Suprapubic skin (tissue), 4 donors: Measurements from ENCODE around the gene PRDM12. TPM values are rescaled to one million over a fixed set of nuclear protein-coding genes. Genes with fewer than 3 reads are reported as not detected.

Experiments used
- DNase-seq, 2 donors: peaks; one replicate each; pipeline ENCODE4 v3.0.0-alpha.2; 2019; ENCODE audit warnings: low spot score in 2 of 2
- H3K27ac ChIP-seq: fragments of 200-600 bp; sonication (generic); one replicate; pipeline ENCODE4 v1.5.1; 2019
- H3K27me3 ChIP-seq: fragments of 200-600 bp; sonication (generic); one replicate; pipeline ENCODE4 v1.5.1; 2019
- H3K36me3 ChIP-seq: fragments of 200-600 bp; sonication (generic); one replicate; pipeline ENCODE4 v1.5.1; 2019
- H3K4me1 ChIP-seq: fragments of 200-600 bp; sonication (generic); one replicate; pipeline ENCODE4 v1.5.1; 2019
- H3K4me3 ChIP-seq: fragments of 200-600 bp; sonication (generic); one replicate; pipeline ENCODE4 v1.5.1; 2019; ENCODE audit warnings: mild to moderate bottlenecking
- H3K9me3 ChIP-seq: fragments of 200-600 bp; sonication (generic); one replicate; pipeline ENCODE4 v1.5.1; 2019
- CTCF ChIP-seq, 2 donors: fragments of 200-600 bp in 1 of 2; fragments of 450-650 bp in 1 of 2; sonication (generic) in 1 of 2; IDR thresholded peaks; one replicate each; pipeline ENCODE4 v1.5.1; 2016 to 2019; ENCODE audit warnings: antibody characterized with exemption in 2 of 2, mild to moderate bottlenecking in 1 of 2, moderate library complexity in 1 of 2
- EP300 ChIP-seq: sonication (generic); formaldehyde crosslinking; IDR thresholded peaks from one replicate; pipeline ENCODE4 v1.6.1; 2017; ENCODE audit warnings: antibody characterized with exemption
- POLR2A ChIP-seq, 2 donors: fragments of 450-650 bp; IDR thresholded peaks; one replicate each; pipeline ENCODE4 v1.6.1; 2017; ENCODE audit warnings: antibody characterized with exemption in 2 of 2, mild to moderate bottlenecking in 2 of 2, moderate library complexity in 2 of 2
- POLR2AphosphoS5 ChIP-seq, 3 donors: sonication (generic); formaldehyde crosslinking; IDR thresholded peaks; one replicate each; pipeline ENCODE4 v1.6.1; 2017; ENCODE audit warnings: antibody characterized with exemption in 3 of 3
- WGBS: methylation state at CpG from one replicate; pipeline ENCODE4 v1.1.5; 2018; 5-methylcytosine and 5-hydroxymethylcytosine counted together
- total RNA-seq, 4 donors: library from RNA; depleted of rRNA; stranded (reverse); fragments of >200 nt; gene quantifications; one replicate each; pipeline ENCODE4 v1.1.0, GENCODE V29; 2016

The PRDM12 gene
- total RNA-seq, 4 donors from 2014 or later, result not detected

DNA sequence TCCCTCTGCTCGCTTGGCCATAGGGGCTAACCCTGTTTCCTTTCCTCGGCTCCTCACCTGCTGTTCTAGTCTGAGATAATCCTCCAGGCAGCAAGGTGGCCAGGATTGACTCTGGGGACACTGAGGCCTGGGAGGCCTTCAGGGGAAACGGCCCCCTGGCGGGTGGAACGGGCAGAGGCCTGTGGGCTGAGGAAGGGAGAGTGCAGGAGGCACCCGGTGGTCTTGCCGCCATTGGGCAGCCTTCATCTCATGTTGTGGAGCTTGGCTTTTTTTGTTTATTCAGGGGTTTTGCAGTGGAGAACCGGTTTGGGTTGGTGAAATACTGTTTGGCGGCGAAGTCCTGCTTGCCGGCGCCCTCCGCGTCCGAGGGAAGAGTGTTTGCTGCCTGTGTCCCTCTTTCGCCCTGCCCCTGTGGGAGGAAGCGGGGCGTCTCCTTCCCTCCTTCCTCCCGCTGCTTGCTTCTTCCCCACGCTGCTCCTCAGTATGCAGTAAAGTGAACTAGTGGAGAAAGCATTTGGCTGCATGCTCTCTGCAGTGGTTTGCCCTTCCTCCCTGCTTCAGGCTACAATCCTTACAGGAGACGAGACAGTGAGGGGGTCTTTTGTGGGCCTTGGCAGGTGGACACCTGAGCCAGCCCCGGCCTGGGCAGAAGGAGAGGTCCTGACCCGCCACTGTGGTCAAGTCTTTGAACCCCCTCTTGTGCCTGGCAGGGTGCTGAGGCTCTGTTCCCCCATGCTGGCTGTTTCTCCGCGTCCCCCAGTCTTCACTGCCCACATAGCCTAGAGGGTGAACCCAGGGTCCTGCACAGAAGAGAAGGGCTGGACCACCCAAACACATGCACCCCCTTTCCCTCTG, 30.8 kb upstream of the PRDM12 start:
- WGBS, result 94% methylated on average over 25 of the region's 25 CpGs
- H3K4me1 ChIP-seq, result no peaks in the 10 kb centered on the region

GRCh38 chr9:130634191-130634768, 30.1 kb upstream of the PRDM12 start:
- TF ChIP-seq CTCF (IDR thresholded peaks at IDR 0.05), result no peak
- TF ChIP-seq EP300, result no peak
- TF ChIP-seq POLR2A (IDR thresholded peaks at IDR 0.05), result no peak
- TF ChIP-seq POLR2AphosphoS5 (IDR thresholded peaks at IDR 0.05), result no peak
- Histone ChIP-seq H3K4me1 (no peaks in the 10 kb centered on the region), H3K4me3 (no peak overlapping the region), H3K9me3 (no peaks in the 10 kb centered on the region), H3K27me3 (no peaks in the 10 kb centered on the region), H3K27ac (no peak overlapping the region), H3K36me3 (peaks cover 87% of the 10 kb centered on the region)
- DNase-seq, result no peak
- 93% methylated on average over 5 of the region's 14 CpGs for WGBS

More for the DNA sequence above, 30.8 kb upstream of the PRDM12 start:
- no peaks in the 10 kb centered on the region for H3K27me3 ChIP-seq
- no peak overlapping the region for H3K4me3 ChIP-seq
- no peak for TF ChIP-seq POLR2A (IDR thresholded peaks at IDR 0.05)
- no peak for TF ChIP-seq POLR2AphosphoS5 (IDR thresholded peaks at IDR 0.05)
- no peak for TF ChIP-seq CTCF (IDR thresholded peaks at IDR 0.05)
- TF ChIP-seq EP300, result no peak
- H3K27ac ChIP-seq, result no peak overlapping the region
- H3K9me3 ChIP-seq, result no peaks in the 10 kb centered on the region
- H3K36me3 ChIP-seq, result peaks cover 92% of the 10 kb centered on the region
- no peak for DNase-seq

- H3K9me3 ChIP-seq, result no peaks in the 10 kb centered on the region
- H3K4me3 ChIP-seq, result no peak overlapping the region
- H3K27me3 ChIP-seq, result no peaks in the 10 kb centered on the region
- H3K36me3 ChIP-seq, result peaks cover 82% of the 10 kb centered on the region
- DNase-seq, result no peak
- H3K27ac ChIP-seq, result no peak overlapping the region
- WGBS, result 82% methylated on average over 8 of the region's 8 CpGs
- H3K4me1 ChIP-seq, result no peaks in the 10 kb centered on the region
- TF ChIP-seq POLR2AphosphoS5 (IDR thresholded peaks at IDR 0.05) (no peak), POLR2A (IDR thresholded peaks at IDR 0.05) (no peak), EP300 (no peak), CTCF (IDR thresholded peaks at IDR 0.05) (no peak)
Observed at GRCh38 chr9:130634801-130635200, 29.6 kb upstream of the PRDM12 start.

DNA sequence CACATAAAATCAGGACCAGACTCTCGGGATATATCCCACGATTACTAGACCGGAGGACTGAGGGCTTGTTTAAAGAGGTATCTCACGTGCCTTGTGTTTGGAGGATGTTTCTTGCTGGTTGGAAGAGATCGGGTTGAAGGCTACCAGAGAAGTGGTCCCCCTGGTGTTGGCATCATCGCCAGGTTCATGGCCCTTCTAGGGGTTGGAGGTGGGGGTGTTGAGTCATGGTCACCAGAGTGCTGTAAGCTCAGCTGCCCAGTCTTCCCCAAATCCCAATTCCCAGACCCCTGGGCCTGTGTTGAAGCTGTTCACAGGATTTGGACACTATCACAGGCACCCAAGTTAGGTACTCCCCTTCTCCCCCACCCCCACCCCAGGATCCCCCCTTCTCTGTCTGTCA, 29.1 kb upstream of the PRDM12 start:
- no peak for DNase-seq
- Histone ChIP-seq H3K9me3 (no peaks in the 10 kb centered on the region), H3K27ac (no peak overlapping the region), H3K36me3 (peaks cover 77% of the 10 kb centered on the region), H3K4me1 (no peaks in the 10 kb centered on the region), H3K4me3 (no peak overlapping the region), H3K27me3 (no peaks in the 10 kb centered on the region)
- WGBS, result 100% methylated on average over 6 of the region's 6 CpGs
- TF ChIP-seq EP300 (no peak), POLR2A (IDR thresholded peaks at IDR 0.05) (no peak), POLR2AphosphoS5 (IDR thresholded peaks at IDR 0.05) (no peak), CTCF (IDR thresholded peaks at IDR 0.05) (no peak)
